GM21619 (cell line): ENCODE results near the gene FHIT.
"Not testable (repeated sequence)": the region's sequence is repeated elsewhere in the genome, so short reads cannot be mapped to it uniquely, and the experiment has no call there.

ENCODE experiments used
- ATAC-seq: cut with Tn5 transposase; IDR thresholded peaks from one replicate; pipeline ENCODE4 v1.9.1; 2021; ENCODE audit not compliant: unreplicated experiment

The FHIT gene

DNA sequence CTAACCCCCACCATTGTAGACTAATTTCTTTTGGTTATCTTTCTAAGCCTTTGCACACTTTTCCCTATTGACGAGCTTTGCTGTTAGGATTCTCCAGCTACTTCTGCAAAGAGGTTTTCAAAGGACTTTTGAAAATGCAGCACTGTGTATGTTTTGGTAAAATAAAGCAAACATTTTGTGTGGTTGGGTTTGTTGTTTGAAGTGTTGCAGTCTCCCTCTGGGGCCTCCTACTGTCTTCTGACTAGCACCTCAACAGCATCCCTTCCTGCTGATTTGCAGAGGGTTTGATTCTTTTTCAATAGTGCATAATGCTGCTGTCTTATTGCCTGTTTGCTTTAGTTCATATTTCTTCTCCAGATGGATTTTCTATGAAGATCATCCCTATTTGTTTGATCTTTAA lies 1426.4 kb downstream of the FHIT start:
- no peak for ATAC-seq

DNA sequence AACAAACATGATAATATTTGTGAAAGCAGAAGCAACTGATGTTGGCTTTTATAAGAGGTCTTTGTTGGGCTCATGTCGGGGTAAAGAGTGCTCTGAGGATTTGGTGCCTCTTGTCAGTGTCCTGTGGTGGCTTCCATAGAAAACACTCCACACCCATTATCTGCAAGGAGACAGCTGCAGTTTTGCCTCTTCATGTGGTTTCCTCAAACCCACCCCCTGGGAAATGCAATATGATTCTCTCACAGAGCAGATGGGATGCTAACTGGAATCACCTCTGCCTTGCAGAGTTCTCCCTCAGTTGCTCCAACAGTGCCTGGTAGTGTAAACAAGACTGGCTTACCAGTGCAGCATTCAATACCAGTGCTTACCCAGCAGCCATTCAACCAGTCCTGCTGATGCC lies 1430.0 kb downstream of the FHIT start:
- no peak for ATAC-seq

DNA sequence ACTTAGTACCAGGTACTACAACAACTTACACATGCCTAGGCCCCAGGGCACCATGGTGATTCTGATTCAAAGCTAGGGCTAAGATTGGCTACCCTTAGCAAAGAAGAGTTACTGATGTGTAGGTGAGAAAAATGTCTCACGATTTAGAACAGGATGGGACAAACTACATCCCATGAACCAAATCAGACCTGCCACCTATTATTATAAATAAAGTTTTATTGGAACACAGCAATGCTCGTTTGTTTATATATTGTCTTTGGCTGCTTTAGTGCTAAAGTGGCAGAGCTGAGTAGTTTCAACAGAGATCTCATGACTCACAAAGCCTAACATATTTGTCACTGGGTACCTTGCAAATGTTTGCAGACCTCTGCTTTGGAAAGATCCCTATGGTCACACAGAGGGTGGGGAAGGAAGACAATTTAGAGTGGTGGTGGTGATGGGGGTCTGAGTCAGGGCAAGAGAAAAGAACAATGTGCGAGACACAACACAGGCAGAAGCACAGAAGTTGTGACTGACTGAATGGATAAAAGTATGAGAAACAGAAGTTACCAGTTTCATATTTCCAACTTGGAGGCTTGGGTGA lies 1430.8 kb downstream of the FHIT start:
- no peak for ATAC-seq

DNA sequence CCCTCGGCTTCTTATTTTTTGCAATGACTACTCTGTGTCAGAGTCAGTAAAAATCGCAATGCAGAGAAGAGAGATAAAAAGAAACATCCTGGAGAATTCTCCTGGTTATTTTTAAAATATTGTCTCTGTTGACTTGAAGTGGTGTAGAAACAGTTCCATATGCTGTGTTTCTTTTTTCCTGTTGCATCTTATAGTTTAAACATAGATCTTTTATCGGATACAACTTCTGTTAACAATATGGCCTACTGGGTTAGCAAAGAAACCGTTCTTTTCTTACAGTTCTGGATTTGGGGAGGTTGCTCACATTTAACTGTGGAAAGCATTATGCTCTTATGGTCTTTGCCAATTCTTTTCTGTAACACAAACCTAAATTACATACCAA lies 1432.3 kb downstream of the FHIT start:
- ATAC-seq = no peak

DNA sequence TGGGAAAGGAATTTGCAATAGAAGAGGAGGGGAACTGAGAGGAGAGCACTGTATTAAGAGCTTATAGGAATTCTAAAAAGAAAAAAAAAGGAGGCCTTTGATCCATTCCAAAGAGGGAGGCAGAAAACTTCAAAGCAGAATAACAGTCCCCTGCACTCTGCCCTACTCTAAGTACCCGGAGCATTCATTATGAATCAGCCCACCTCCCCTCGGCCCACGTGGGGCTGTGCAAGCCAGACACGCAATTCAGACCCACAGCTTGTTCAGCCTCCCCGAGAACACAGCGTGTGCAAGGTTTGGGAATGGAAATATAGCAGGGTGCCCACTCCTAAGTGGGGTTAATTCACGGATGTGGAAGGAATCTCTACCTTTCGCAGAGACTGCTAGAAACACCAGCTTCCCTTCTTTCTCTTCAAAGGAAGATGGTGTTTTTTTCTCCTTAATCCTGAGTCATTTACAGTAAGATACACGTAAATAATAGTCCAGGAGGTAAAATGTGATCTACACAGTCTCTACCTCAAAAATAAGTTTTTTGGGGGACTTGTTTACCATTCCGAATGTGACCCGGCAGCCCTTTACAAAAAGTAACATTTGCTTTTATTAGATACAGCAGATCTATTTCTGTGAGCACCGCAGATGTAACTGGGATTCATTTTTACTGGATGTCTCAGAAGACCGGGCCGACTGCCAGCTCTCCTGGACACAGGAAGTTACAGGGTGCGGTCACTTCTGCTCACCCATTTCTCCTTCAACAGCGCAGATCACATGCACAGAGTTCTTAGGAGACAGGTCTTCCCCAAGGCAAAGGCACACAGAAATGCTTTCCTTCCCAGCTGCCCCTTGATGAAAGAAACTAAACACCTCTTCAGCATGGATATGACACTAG lies 1433.0 kb downstream of the FHIT start:
- no peak for ATAC-seq

DNA sequence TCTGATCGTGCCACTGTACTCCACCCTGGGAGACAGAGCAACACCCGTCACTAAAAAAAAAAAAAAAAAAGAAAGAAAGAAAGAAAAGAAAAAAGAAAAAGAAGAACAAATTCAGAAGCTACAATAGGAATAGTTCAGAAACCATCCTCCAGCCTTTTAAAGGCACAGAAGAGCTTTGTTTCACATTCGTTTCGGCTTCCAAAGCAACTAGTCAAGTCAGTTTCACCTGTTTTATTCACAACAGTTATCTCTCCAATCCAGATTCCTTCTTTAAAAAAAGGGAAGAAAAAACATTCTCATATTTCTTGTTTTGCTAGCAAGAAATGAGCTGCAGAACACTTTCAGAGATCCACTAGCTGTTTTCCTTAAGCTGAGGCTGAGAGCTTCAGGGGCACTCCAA lies 1433.7 kb downstream of the FHIT start:
- ATAC-seq = no peak

DNA sequence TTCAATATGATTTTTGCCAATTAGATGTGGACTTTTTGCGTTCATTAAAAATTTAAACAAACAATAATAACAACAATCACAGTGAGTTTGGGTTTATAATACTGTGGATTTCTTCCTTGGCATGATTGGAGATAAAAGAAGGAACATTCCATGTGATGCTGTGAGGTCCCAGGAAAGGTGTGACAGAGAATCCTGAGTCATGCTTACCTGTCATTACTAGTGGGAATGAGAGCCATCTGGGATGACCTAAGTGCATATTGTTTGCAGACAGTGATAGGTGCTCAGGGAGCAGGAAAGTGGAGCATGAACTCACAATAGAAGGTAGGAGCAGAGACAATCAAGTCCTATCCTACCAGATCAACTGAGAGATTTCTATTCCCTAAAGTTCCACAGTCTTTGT lies 1434.9 kb downstream of the FHIT start:
- no peak for ATAC-seq

DNA sequence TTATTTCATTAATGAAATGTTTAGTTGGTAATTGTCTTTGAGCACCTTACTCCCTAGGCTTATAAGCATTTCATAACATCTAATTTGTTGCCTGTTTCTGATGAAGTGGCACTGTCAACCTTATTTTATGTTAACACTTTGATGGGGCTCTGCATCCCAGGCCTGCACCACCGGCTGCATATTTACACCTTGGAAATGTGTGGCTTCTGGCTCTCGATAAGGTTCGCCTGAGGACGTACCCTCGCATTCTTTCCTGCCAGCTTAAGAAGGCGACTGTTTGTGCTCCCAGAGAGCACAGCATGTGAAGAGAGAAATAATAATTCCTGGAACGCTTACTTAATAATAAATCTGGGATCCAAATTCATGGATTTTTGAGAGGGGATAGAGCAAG lies 1438.1 kb downstream of the FHIT start:
- no peak for ATAC-seq

DNA sequence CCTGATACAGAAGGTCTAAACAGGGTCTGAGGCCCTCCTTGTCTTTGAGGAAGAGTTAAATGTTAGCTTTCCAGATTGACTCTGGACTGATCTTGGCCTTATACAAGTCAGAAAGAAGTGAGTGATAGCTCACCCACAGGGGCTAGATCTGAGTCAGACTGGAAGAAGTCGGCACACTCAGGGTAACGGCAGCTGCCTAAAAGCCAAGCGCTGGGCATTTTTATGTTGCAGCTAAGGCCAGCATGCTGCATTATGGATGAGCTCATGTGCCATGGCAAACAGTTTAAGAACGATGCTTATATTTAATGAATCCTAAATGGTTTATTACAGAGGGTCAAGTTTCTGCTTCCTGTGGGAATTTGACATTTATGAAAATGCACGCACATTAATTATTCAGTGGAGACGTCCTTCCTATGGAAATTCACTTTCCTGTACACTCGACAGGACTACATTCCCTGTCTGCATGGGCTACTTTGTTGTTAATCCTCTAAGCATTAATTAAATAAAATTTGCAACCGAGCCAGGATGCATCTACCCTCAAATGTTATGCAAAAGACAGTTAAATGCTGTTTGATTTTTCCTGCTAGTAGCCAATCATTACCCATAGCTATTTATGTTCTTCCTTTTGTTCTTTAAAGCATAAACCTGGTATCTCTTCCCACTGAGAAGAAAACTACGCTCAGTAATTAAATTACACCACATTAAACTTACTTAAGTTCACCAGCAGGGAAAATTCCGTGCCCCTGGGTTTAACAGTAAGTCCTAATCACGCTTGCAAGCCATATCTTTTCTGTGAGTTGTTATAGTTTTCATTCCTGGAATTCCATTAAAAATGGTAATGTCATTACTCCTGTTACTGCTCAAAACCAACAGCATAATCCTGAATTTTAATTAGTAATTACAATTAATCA lies 1438.8 kb downstream of the FHIT start:
- ATAC-seq = no peak

DNA sequence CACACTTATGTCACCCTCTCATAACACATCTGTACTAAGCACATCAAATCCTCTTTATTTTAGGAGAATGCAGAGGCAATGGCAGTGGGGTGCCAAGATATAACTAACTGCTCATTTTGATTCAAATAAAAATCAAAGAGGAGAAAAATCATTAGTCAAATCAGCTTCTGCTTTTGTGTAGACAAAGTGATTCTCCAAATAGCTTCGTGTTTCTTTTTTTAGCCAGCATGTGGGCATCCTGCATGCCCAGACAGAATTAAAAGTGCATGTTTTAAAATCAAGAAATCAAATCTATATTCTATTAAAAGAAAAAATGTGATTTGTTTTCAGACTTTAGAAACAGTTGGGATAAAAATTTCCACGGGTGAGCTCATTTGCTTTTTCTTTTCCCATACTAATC lies 1440.1 kb downstream of the FHIT start:
- no peak for ATAC-seq

DNA sequence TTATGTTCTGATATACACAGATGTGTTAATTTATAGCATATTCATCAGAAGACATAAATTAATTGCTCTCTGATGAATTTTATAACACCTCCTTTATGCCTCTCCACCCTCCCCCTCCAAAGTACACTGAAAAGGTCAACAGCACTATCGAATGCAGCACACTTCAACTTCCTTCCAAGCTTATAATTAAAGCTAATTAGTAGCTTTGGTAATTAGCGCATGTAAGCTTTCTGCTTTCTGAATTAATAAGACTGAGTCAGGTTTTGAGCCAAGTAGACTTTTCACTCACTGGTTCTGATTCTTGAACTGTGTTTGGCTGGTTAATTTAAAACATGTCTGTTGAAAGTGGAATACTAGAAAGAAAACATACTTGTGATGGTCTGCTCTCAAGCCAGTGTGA lies 1440.6 kb downstream of the FHIT start:
- ATAC-seq = no peak

DNA sequence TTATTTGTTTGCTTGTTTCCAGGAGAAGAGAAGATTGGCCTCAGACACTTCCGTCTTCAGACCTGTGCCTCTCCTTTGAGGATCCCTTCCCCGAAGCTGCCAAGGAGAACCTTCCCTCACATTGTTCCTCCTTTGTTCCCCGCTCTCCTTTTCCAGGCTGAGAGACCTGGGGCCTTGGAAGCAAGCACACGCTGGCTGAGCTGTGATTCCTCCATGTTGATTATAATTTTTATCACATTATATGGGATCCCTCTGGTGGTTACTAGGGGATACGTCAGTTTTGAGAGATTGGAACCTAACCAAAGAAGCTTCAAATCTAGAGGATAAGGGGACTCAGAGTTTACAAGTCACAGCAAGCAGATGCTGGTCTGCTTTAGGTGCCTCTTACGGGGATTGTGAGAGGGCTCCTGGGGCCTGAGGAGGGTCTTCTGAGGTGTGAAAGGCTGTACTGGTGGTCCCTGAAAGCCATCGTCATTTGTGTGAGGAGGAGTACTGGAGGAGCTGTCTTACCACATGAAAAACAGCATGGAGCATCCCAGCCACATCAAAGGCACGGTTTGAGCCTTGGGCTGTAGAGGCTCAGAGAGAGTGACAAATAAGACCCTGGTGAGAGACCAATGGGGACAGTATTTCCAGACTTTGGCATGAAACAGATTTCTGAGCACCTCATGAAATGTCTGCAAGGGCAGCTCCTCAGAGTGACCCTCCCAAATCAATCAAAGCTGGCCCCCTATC lies 1441.4 kb downstream of the FHIT start:
- ATAC-seq = no peak

DNA sequence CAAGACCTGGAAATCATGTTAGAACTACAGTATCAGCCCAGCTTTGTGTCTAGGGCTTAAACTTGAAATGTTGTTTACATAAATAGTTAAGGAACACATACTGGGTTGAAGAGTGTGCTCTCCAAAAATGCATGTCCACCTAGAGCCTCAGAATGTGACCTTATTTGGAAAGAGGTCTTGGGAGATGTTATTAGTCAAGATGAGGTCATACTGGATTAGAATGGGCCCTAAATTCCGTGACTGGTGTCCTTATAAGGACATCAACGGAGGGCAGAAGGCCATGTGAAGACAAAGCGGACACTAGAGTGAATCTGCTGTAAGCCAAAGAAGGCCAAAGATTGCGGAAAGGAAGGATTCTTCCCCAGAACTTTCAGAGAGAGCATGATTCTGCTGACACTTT lies 1442.2 kb downstream of the FHIT start:
- ATAC-seq = no peak

DNA sequence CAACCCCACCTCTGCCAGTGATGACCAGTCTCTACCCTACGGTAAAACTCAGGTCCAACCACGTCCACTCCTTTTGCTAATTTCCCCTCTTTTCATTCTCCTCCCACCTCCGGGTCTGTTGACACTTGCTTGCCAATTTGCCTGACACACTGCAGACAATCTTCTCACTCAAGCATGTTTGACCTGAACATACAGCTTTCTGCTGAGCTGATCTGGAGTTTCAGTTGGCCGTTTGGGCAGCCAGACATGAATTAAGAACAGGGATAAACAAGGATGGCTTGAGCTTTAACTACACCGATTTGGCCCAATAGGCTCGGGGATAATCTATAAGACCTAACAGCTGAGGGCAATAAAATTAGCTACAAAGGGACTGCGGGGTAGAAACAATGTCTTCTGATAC lies 1442.8 kb downstream of the FHIT start:
- ATAC-seq = no peak

DNA sequence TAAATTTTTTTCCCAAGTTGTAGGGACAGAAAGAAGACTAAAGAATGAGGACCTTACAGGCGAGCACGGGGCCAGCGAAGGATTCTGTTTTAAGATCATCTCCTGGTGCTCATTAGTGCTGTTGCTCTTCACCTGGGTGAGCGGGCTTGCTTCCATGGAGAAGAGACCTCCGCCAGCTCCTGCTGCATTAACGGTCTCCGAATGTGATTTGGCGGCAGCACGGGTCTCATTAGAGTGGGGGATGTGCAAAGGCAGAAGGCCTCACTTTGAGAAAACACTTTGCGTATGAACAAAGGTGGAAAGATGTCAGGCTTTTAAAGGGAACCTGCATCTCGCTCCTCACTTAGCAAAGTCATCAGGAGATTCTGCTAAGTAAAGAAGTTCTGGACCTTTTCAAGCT lies 1448.0 kb downstream of the FHIT start:
- no peak for ATAC-seq

DNA sequence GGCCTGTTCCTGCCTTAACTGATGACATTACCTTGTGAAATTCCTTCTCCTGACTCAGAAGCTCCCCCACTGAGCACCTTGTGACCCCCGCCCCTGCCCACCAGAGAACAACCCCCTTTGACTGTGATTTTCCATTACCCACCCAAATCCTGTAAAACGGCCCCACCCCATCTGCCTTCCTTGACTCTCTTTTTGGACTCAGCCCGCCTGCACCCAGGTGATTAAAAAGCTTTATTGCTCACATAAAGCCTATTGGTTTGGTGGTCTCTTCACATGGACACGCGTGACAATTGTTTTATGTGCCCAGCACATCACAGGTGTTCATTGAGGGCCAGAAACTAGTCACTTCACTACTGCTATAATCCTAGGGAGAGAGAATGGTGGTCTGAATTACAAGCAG lies 1448.8 kb downstream of the FHIT start:
- not testable (repeated sequence) for ATAC-seq

DNA sequence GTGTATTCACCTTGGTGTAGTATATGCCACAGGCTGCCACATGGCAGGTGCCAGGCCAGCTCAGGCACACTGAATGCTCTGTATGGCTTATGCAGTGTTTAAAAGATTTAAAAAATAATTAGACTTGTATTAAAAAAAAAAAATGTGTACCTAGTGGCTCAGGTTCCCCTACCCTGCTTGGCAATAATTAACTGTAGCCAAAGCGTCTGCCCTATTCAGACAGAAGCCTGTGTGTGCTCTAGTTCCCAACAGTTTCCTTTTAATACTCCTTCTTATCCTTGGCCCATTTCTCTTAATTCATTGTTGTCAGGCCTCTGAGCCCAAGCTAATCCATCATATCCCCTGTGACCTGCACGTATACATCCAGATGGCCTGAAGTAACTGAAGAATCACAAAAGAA lies 1449.2 kb downstream of the FHIT start:
- ATAC-seq = no peak

DNA sequence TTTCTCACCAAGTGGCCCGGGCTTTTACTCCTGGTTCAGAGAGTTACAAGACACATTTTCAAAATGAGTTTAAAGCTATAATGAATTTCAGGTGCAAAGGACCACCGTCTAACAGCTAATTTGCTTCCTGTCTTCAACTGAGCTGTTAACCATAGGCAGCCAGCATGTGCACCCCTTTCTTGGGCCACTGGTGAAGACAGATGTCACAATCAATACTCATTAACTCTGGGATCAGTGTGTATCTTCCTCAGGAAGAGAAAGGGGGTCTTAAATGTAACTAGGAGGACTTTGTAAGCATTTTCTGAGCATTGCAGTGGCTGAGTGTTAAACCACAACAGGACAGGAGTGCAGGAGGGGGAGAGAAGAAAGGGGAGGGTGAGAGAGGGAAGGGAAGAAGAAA lies 1450.8 kb downstream of the FHIT start:
- no peak for ATAC-seq

DNA sequence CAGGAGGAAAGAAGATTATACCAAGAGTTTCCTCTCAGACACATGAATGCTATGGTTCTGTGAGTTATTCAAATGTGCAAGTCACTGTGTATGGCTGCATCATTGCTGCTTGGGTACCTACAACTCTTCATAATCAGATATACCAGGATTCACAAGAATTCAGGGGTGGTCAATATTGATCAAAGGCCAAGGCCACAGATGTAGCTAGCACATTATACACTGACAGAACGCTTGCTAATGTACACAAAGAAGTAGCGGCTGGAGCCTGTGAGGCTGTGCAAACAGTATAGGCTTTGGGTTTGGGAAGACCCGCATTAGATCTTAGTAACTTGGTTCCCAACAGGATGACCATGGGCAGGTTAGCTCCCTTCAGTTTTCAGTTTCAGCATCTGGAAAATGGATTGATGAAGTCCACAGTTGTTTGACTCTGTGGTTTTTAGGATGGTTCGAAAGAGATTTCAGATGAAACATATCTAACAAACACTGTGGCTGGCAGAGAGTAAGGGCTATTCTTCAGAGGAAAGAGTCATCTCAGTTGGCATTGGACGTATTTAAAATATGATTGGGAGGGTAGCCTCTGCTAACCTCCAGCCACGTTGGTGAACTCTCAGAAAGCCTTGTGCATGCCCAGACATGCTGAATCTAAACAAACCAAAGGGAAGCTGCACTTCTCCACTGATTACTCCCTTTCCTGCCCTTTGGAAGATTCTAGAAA lies 1452.7 kb downstream of the FHIT start:
- ATAC-seq = no peak

DNA sequence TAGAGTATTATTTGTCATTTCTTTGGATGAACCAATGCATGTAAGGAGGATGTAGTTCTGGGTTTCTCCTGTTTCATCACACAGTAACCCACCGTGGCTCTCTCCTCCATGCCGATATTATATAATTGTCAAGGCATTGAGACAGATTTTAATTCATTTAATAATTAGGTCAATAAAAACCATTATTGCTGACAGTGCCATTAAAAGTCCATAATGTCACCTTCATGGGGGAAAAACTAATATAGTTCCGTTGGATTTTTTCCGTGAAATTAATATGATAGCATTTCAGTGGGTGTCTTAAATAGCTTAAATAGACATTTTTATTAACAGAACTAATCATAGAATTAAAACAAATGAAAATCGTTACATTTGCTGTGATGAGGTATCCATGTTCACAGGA lies 1453.7 kb downstream of the FHIT start:
- no peak for ATAC-seq

DNA sequence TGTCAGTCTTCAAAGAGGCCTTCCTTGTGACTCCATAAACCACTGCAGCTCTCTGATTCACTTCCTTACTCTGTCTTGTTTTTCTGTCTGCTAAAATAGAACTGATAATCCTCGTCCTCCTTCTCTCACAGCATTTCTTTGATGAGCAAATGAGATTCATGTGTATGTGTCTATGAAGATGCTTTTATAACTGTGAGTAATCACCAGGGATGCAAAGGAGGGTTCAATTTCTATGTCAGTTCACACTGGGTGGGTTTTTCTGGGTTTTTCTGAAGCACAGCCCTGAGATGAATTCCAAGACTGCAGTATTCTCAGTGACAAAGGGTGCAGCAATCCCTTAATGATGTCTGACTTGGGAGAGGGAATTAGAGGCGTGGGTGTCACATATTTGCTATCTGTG lies 1454.8 kb downstream of the FHIT start:
- ATAC-seq = no peak
